Right lung (tissue), 5 donors: ENCODE data around the gene MADD. TPM values are rescaled to one million over a fixed set of nuclear protein-coding genes. Genes with fewer than 3 reads are reported as not detected.

Experiments
- DNase-seq, 2 donors: peaks; one replicate each; pipeline ENCODE4 v3.0.0-alpha.2; 2013
- polyA plus RNA-seq, 5 donors: library from polyadenylated mRNA; unstranded; fragments of 120-200 nt; gene quantifications; one replicate each; pipeline versions ENCODE4 v1.2.1 to v1.2.3, GENCODE V29; 2013; ENCODE audit warnings: inconsistent platforms in 1 of 5, low replicate concordance in 1 of 5; ENCODE audit not compliant: insufficient read length in 5 of 5, insufficient read depth in 1 of 5

MADD gene
- polyA plus RNA-seq, 5 donors: 41.9 to 60.4 (median 47.2) TPM

GRCh38 chr11:47249378-47249715, 20.6 kb upstream of the MADD start:
- no peak for DNase-seq

- DNase-seq: no peak
Measured at GRCh38 chr11:47251751-47252150, 18.2 kb upstream of the MADD start.

- no peak for DNase-seq
Measured at GRCh38 chr11:47253660-47254059, 16.3 kb upstream of the MADD start.

DNA sequence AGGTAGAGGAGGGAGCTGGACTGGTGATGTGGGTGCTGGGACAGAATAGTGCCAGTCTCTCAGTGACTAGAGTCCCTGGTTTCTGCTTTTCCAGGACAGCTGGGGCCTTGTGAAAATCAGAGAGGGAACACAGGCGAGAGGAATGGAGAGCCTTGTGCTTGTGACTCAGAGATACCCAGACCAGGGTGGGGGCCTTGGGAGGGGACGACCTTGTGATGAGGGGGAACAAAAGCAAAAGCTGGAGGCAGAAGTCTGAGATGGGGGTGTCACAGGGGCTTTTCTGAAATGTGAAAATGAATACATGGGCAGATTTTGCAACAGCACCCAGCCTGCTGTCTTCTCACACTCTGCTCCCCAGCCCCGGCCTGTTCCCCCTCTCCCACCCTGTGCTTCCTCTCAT, 15.5 kb upstream of the MADD start:
- no peak for DNase-seq

- DNase-seq: no peak
Measured at GRCh38 chr11:47256374-47256773, 13.6 kb upstream of the MADD start.

GRCh38 chr11:47257177-47257516, 12.8 kb upstream of the MADD start:
- no peak for DNase-seq

DNA sequence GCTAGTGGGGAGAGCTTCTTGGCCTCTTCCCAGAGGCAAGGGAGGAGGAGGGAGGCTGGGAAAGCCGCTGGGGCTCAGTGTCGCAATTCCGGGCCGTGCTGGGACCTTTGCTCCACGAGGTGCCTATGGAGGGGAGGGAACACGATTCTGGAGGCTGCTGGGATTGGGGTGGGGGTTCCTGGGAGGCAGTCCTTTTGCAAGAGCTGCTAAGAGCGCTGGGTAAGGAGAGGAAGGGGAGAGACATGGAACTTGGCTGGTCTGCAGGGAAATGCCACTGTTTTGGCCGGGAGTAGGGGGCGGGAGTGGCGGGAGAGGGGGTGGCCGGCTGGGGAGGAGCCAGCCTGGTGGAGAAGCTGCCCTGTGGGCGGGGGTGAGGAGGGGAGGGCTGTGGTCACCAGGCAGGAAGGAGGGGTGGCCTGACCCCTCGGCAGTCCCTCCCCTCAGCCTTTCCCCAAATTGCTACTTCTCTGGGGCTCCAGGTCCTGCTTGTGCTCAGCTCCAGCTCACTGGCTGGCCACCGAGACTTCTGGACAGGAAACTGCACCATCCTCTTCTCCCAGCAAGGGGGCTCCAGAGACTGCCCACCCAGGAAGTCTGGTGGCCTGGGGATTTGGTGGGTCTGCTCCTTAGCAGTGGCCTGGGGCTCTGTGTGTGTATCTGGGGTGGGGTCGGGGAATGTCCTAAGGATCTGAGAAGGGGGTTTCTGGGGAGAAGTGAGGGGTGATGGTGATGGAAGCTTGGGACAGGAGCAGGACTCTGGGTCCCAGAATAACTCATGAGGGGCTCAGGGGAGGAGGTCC, 12.2 kb upstream of the MADD start, which contains the start of gene NR1H3:
Gene NR1H3 (plus strand): TSS at position 480 of the 800 bp plus-strand sequence. CDS start 1,221 bp downstream, outside the sequence.
- peak; percentile 95 to 97 for DNase-seq

DNA sequence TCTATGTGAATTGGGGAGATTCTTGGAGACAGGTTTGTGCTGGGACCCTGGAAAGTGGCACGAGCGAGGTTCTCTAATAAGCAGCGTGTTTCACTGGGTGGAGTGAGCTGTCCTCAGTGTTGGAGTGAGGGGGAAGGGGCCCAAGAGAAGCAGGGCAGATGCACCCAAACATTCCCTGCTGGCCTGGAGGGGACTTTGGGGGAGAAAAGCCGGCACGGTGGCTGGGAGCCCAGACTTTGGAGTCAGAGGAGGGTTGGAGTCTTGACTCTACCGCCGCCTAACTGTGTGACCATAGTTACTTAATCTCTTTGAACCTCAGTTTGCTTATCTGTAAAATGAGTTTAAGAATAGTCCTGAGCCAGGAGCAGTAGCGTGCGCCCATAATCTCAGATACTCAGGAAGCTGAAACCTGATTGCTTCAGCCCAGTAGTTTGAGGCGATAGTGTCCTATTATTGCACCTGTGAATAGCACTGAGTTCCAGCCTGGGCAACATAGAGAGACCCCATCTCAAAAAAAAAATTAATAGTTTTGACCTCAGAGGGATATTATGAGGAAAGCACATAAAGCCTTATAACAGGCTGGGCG, 11.5 kb upstream of the MADD start:
- no peak for DNase-seq

GRCh38 chr11:47259232-47259977, 10.5 kb upstream of the MADD start:
- DNase-seq: no peak

GRCh38 chr11:47260366-47260765, 9.6 kb upstream of the MADD start:
- DNase-seq: no peak

DNA sequence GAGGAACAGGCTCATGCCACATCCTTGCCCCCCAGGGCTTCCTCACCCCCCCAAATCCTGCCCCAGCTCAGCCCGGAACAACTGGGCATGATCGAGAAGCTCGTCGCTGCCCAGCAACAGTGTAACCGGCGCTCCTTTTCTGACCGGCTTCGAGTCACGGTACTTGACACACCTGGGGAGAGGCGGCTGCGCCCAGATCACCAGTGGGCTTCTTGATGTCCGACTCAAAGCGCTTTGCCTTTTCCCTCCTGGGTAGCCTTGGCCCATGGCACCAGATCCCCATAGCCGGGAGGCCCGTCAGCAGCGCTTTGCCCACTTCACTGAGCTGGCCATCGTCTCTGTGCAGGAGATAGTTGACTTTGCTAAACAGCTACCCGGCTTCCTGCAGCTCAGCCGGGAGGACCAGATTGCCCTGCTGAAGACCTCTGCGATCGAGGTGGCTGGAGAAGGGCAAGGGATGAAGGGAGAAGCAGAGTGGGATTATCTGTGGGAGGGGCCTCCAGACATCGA, 8.6 kb upstream of the MADD start:
- no peak for DNase-seq

DNA sequence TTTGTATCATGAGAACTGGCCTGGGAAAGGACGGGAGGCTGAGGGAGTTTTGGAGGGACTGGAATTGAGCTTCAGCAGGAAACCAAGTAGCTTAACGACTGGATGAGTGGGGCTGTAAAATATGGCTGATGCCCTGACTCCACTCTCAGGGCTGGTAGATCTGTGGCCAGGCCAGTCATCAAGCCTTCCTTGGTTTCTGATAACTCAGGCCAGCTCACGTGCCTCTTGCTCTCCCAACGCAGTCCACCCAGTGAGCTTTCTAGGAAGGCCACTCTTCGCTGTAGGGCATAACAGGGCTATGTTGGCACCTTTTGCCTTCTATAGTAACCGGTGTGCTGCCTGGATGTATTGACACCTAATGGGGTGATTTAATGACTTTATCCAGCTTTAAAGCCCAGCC, 5.8 kb upstream of the MADD start:
- no peak for DNase-seq

DNA sequence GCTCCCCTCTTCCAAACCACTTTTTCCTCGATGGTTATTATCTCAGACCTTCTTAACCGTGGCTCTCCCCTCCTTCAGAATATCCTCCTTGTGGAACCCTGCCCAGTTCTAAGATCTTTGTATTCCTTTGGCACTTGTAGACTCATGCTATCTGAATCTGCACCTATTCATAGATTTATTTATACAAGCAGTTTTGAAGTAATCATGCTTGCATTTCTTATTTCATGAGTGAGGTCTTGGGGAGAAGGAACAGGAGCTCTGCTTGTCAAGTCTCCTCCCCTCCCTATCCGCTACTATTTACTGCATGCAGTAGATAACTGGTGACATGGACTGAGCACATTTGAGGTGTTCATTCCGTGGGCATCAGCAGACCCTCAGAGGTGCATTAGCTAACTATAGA, 5.4 kb upstream of the MADD start:
- DNase-seq: no peak

- DNase-seq: no peak
Measured at GRCh38 chr11:47267876-47268275, 2.1 kb upstream of the MADD start.

- no peak for DNase-seq
Measured at GRCh38 chr11:47268448-47269001, 1.4 kb upstream of the MADD start.

DNA sequence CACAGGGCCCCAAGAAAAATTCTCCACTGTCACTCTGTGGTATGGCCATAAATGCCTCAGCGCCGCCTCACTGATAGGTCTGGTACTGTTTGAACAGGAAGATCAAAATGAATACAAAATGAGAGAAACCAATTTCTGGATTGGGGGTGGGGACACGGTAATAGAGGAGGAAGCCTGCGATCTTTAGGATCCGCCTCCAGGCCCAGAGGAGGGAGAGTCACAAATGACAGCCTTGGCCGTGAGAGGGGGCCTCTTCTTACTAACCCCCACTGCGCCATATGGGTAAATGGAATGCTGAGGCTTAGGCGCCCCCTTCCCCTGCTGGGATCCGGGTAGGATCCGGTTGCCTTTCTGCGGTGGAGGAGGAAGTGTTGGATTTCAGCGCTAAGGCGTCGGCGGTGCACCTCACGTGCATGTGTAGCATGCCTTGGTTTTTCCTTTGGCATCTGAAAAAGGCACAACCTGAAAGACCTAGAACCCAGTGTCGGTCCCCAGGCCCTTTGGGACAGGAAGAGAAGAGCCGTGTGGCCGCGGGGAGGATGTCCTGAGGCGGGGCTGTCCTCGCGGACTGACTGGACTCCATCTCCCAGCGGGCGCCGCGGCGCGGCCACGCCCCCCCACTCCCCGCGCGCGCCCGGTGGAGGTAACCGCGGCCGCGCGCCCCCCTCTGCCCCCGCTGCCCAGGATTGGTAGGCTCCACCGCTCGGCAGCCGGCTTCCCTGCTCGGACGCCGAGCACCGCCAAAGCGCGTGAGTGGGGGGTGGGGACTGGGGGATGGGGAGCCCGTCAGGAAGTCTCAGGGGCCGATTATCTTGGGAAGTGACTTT, 718 bp upstream of the MADD start:
- peak; percentile 74 to 88 for DNase-seq

- no peak for DNase-seq
Measured at GRCh38 chr11:47270331-47271271, 668 bp downstream of the MADD start.

DNA sequence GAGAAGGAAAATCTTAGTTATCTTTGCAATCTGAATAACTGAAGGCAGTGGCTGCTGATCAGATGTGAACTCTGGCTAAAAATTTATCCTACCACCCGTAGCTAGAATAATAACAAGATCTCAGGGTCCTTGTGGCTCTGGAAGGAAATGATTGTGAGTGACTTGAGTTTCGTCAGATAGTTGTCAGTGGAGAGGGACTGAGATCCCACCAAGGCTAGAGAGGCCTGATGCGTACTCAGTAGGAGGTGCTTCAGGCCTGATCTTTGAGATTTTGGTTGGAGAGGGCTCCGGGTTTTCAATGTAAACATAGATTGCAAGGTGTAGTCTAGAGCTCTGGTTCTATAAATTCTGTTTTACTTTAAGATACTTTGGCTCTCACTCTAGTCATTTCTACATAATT, 1.4 kb downstream of the MADD start:
- DNase-seq: no peak

DNA sequence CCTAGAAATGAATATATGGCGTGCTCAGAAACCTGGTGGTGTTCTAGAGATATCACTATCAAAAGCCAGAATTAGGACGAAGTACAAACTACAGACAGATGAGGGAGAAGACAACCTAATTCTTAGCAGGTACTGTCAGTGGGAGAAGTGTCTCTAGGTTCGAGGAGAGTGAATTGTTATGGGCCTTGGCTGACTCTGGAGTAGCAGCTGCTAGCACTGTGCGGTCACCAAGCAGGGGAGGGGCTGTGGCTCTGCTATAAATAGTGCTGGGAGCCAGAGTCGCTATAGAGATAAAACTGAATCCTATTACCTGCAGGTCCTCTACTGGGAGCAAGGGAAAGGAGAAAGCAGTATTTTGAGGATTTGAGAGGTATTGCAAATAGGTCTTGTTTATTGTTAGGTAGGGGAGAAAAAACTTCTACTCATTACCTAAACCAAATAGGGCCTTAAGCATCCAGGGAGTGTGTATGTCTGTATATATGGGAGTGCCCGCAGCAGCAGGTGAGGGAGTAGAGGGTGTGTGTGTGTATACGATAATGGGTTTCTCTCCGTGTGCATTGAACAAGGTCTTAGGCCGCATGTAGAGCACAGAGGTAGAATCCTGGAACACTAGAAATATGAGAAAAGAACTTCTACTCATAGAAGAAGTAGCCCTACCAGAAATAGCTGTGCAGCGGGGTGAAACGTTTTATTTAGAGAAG, 2.2 kb downstream of the MADD start:
- DNase-seq: no peak

DNA sequence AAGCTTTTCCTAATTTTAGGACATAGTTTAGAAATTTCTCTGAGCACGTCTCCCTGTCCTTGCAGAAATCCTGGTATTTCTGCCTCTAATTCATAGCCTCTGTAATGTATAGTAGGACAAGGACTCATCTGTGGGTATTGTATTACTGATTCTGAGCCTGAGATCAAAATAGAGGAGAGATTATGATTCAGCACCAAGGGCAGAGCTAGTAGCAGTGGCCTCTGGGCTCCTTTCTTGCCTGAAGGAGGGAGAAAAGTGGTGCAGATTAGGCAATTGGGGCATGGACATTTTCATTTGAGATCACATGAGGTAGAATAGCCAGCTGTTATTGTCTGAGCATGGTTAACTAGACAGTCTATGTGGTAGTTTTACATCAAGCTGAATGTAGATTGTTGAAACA, 2.8 kb downstream of the MADD start:
- DNase-seq: no peak
